Suprapubic skin (tissue), 4 donors: ENCODE measurements around the gene TSPAN17. TPM values are rescaled to one million over a fixed set of nuclear protein-coding genes. Genes with fewer than 3 reads are reported as not detected.
A peak's percentile ranks its signal among the peaks of the same experiment; 100 is the strongest.

ENCODE experiments used
- DNase-seq, 2 donors: peaks; one replicate each; pipeline ENCODE4 v3.0.0-alpha.2; 2019; ENCODE audit warnings: low spot score in 2 of 2
- H3K27ac ChIP-seq: fragments of 200-600 bp; sonication (generic); one replicate; pipeline ENCODE4 v1.5.1; 2019
- H3K27me3 ChIP-seq: fragments of 200-600 bp; sonication (generic); one replicate; pipeline ENCODE4 v1.5.1; 2019
- H3K36me3 ChIP-seq: fragments of 200-600 bp; sonication (generic); one replicate; pipeline ENCODE4 v1.5.1; 2019
- H3K4me1 ChIP-seq: fragments of 200-600 bp; sonication (generic); one replicate; pipeline ENCODE4 v1.5.1; 2019
- H3K4me3 ChIP-seq: fragments of 200-600 bp; sonication (generic); one replicate; pipeline ENCODE4 v1.5.1; 2019; ENCODE audit warnings: mild to moderate bottlenecking
- H3K9me3 ChIP-seq: fragments of 200-600 bp; sonication (generic); one replicate; pipeline ENCODE4 v1.5.1; 2019
- EP300 ChIP-seq: sonication (generic); formaldehyde crosslinking; IDR thresholded peaks from one replicate; pipeline ENCODE4 v1.6.1; 2017; ENCODE audit warnings: antibody characterized with exemption
- POLR2A ChIP-seq, 2 donors: fragments of 450-650 bp; IDR thresholded peaks; one replicate each; pipeline ENCODE4 v1.6.1; 2017; ENCODE audit warnings: antibody characterized with exemption in 2 of 2, mild to moderate bottlenecking in 2 of 2, moderate library complexity in 2 of 2
- POLR2AphosphoS5 ChIP-seq, 3 donors: sonication (generic); formaldehyde crosslinking; IDR thresholded peaks; one replicate each; pipeline ENCODE4 v1.6.1; 2017; ENCODE audit warnings: antibody characterized with exemption in 3 of 3
- WGBS: methylation state at CpG from one replicate; pipeline ENCODE4 v1.1.5; 2018; 5-methylcytosine and 5-hydroxymethylcytosine counted together
- total RNA-seq, 4 donors: library from RNA; depleted of rRNA; stranded (reverse); fragments of >200 nt; gene quantifications; one replicate each; pipeline ENCODE4 v1.1.0, GENCODE V29; 2016
- TF ChIP-seq, protein P1 (sequence below), 2 donors: fragments of 200-600 bp in 1 of 2; fragments of 450-650 bp in 1 of 2; sonication (generic) in 1 of 2; IDR thresholded peaks; one replicate each; pipeline ENCODE4 v1.5.1; 2016 to 2019; ENCODE audit warnings: antibody characterized with exemption in 2 of 2, mild to moderate bottlenecking in 1 of 2, moderate library complexity in 1 of 2

Gene TSPAN17
- total RNA-seq, 4 donors from 2014 or later = 14.6 to 22.3 (median 17.7) TPM

DNA sequence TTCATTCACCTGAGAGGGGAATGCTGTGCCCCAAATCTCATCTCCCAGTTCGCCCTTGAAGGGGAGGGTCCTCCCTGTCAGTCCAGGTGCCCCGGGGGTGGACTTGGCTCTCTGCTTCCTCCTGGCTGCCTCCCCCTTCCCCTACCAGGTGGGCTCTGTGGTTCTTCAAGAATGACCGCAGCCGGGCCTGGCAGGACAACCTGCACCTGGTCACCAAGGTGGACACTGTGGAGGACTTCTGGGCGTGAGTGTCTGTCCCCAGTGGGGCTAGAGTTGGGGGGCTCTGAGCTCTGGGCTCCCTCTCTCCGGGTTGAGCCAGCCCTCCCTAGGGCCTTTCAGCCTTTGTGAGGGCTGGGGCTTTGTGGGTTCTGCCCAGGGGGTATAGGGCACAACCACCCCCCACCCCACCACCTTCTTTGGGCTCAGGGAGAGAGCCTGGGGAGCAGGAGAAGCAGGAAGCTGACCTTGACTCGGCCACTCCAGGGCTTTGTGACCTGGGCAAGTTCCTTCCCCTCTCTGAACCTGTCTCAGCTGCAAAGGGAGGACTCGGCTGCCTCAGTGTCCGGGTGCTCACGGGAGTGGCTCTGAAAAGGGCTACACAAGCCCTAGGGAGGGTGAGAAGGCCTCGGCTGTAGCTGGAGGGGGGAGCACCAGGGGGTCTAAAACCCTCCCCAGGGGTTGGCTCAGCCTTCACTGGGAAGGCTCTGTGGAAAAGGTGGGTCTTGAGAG lies 3.6 kb upstream of the TSPAN17 start:
- H3K4me1 ChIP-seq = peaks cover 19% of the 10 kb centered on the region
- H3K4me3 ChIP-seq = no peak overlapping the region
- H3K9me3 ChIP-seq = no peaks in the 10 kb centered on the region
- H3K36me3 ChIP-seq = no peaks in the 10 kb centered on the region
- WGBS = 82% methylated on average over 9 of the region's 11 CpGs
- TF ChIP-seq, protein P1, sequence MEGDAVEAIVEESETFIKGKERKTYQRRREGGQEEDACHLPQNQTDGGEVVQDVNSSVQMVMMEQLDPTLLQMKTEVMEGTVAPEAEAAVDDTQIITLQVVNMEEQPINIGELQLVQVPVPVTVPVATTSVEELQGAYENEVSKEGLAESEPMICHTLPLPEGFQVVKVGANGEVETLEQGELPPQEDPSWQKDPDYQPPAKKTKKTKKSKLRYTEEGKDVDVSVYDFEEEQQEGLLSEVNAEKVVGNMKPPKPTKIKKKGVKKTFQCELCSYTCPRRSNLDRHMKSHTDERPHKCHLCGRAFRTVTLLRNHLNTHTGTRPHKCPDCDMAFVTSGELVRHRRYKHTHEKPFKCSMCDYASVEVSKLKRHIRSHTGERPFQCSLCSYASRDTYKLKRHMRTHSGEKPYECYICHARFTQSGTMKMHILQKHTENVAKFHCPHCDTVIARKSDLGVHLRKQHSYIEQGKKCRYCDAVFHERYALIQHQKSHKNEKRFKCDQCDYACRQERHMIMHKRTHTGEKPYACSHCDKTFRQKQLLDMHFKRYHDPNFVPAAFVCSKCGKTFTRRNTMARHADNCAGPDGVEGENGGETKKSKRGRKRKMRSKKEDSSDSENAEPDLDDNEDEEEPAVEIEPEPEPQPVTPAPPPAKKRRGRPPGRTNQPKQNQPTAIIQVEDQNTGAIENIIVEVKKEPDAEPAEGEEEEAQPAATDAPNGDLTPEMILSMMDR (IDR thresholded peaks at IDR 0.05) = no peak
- TF ChIP-seq POLR2AphosphoS5 (IDR thresholded peaks at IDR 0.05) = no peak
- no peak for TF ChIP-seq EP300
- no peak for TF ChIP-seq POLR2A (IDR thresholded peaks at IDR 0.05)
- H3K27ac ChIP-seq = no peak overlapping the region
- H3K27me3 ChIP-seq = no peaks in the 10 kb centered on the region
- DNase-seq = no peak

DNA sequence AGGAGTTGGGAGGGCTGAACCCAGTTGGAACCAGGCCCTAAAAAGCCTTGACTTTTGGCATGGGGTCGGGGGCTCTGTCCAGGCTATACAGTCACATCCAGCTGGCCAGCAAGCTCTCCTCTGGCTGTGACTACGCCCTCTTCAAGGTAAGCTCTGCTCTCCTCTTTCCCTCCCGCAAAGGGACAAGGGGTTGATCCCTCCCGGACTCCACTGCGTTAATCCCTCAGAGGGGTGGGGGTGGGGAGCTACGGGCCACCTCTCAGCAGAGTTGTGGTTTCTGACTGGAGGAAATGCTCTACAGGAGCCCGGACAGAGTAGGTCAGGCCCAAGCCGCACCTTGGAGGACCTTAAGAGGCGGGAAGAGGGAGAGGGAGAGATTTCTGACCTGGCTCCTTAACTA lies 3.0 kb upstream of the TSPAN17 start:
- H3K4me3 ChIP-seq = no peak overlapping the region
- TF ChIP-seq EP300 (no peak), POLR2A (IDR thresholded peaks at IDR 0.05) (no peak), POLR2AphosphoS5 (IDR thresholded peaks at IDR 0.05) (no peak)
- TF ChIP-seq, protein P1 (IDR thresholded peaks at IDR 0.05) = no peak
- no peaks in the 10 kb centered on the region for H3K9me3 ChIP-seq
- H3K36me3 ChIP-seq = no peaks in the 10 kb centered on the region
- no peak overlapping the region for H3K27ac ChIP-seq
- WGBS = 80% methylated on average over 7 of the region's 9 CpGs
- H3K27me3 ChIP-seq = no peaks in the 10 kb centered on the region
- peaks cover 23% of the 10 kb centered on the region for H3K4me1 ChIP-seq
- no peak for DNase-seq

DNA sequence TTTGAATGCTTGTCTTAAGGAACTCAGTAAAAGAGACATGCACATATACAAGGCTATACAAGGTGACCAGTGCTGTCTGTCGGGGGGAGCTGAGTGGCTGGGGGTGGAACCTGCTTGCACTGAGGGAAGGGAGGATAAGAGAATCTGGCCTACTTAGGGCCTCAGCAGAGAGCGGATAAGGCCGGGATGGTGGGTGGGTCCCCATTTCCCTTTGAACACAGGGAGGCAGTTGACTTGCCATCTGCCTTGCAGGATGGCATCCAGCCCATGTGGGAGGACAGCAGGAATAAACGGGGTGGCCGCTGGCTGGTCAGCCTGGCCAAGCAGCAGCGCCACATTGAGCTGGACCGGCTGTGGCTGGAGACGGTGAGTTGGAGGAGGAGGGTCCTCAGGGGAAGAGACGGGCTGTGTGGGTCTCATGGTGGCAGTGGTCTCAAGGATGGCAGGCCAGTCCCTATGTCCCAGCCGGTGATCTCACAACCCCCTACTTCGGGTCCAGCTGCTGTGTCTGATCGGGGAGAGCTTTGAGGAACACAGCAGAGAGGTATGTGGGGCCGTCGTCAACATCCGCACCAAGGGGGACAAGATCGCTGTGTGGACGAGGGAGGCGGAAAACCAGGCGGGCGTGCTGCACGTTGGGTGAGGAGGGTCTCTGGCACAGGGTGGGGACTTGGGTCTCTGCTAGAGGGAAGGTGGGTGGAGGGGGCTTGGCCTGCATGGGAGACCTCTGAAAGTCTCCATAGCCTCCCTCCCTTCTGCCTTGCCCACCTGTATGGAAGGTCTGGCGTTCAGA lies 2.2 kb upstream of the TSPAN17 start:
- Histone ChIP-seq H3K4me1 (peaks cover 23% of the 10 kb centered on the region), H3K36me3 (no peaks in the 10 kb centered on the region), H3K27ac (no peak overlapping the region), H3K9me3 (no peaks in the 10 kb centered on the region), H3K4me3 (no peak overlapping the region), H3K27me3 (no peaks in the 10 kb centered on the region)
- TF ChIP-seq, protein P1 (IDR thresholded peaks at IDR 0.05) = no peak
- TF ChIP-seq POLR2A (IDR thresholded peaks at IDR 0.05) (no peak), EP300 (no peak), POLR2AphosphoS5 (IDR thresholded peaks at IDR 0.05) (no peak)
- DNase-seq = no peak
- 90% methylated on average over 22 of the region's 22 CpGs for WGBS

GRCh38 chr5:176646049-176646706 lies 1.1 kb upstream of the TSPAN17 start:
- peak overlapping the region; percentile 73 for H3K4me3 ChIP-seq
- WGBS = 88% methylated on average over 7 of the region's 7 CpGs

More at GRCh38 chr5:176646049-176646706, 1.1 kb upstream of the TSPAN17 start:
- H3K36me3 ChIP-seq = no peaks in the 10 kb centered on the region
- no peaks in the 10 kb centered on the region for H3K9me3 ChIP-seq
- H3K27ac ChIP-seq = no peak overlapping the region
- no peak for DNase-seq
- peaks cover 26% of the 10 kb centered on the region for H3K4me1 ChIP-seq
- no peak for TF ChIP-seq POLR2AphosphoS5 (IDR thresholded peaks at IDR 0.05)
- TF ChIP-seq POLR2A (IDR thresholded peaks at IDR 0.05) = no peak
- TF ChIP-seq, protein P1 (IDR thresholded peaks at IDR 0.05) = no peak
- TF ChIP-seq EP300 = no peak
- H3K27me3 ChIP-seq = no peaks in the 10 kb centered on the region
